Measurements from ENCODE around the gene NPAS3.

Gene NPAS3

DNA sequence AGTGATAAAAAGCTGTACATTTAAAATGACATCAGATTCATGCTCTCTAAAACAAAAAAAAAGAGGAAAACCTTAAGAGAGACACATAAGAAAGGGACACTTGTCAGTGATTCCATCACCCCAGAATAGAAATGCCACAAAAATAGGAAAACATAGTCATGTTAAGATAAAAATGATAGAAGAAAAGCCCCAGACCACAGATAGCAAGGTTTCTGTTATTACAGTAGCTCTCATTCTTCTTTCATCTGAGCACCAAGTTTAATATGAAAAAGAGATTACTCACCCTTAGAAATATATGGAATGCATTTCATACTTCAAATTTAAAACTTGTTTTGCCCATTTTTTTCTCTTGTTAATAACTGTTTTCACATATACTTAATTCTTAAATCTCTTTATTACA, 795.0 kb downstream of the NPAS3 start:
- no peak for DNase-seq (ENCODE audit: low read depth)
- TF ChIP-seq, protein P1, sequence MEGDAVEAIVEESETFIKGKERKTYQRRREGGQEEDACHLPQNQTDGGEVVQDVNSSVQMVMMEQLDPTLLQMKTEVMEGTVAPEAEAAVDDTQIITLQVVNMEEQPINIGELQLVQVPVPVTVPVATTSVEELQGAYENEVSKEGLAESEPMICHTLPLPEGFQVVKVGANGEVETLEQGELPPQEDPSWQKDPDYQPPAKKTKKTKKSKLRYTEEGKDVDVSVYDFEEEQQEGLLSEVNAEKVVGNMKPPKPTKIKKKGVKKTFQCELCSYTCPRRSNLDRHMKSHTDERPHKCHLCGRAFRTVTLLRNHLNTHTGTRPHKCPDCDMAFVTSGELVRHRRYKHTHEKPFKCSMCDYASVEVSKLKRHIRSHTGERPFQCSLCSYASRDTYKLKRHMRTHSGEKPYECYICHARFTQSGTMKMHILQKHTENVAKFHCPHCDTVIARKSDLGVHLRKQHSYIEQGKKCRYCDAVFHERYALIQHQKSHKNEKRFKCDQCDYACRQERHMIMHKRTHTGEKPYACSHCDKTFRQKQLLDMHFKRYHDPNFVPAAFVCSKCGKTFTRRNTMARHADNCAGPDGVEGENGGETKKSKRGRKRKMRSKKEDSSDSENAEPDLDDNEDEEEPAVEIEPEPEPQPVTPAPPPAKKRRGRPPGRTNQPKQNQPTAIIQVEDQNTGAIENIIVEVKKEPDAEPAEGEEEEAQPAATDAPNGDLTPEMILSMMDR (conservative IDR thresholded peaks at IDR 0.05; ENCODE audit: control insufficient read depth, insufficient read depth, low read depth, low read length): no peak

DNA sequence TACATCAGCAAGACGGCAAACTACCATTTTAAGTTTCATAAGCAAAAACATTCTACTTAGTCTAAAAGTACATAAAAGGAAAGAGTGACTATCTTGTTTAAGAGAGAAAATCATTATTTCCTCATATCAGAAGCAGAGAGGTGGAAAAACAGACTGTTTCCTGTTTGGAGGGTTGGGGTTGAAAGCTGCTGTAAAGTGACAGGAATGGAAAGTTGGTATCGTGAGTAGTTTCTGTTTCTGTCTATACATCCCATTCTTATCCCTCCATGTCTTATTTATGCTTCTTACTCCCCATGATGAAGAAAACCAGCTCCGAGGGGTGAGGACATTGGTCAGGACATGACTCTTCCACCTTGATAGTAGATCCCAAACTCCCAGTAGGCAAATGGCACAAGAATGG, 795.7 kb downstream of the NPAS3 start:
- TF ChIP-seq, protein P1 (conservative IDR thresholded peaks at IDR 0.05; ENCODE audit: control insufficient read depth, insufficient read depth, low read depth, low read length): no peak
- no peak overlapping the region for H3K4me3 ChIP-seq (ENCODE audit: control insufficient read depth, low read depth, low read length)
- no peak for DNase-seq (ENCODE audit: low read depth)

More for the DNA sequence above, 795.0 kb downstream of the NPAS3 start:
- no peak overlapping the region for H3K4me3 ChIP-seq (ENCODE audit: control insufficient read depth, low read depth, low read length)

DNA sequence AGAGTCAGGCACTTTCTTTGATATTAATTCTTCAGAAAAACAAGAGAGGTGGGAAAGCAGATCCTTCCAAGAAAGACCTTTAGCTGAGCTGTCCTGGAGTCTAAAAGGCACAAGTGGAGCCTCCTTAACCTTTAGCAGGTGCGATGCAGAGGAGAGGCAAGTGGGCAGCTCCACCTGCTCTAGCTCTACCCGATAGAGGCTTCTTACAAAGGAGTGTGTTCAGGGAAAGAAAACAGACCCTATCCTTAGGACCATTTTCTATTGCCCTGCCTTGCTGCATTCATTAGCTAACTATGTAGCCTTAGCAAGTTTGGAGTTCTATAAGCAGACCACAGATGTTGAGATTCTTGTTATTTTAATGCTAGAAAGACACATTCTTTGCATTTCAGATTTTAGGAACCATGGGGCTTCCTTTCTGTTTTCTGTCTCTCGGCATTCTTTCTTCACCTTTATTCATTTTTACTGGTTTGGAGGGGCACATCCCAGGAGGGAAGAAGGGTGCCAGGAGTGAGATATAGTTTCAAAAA, 797.7 kb downstream of the NPAS3 start:
- TF ChIP-seq, protein P1 (conservative IDR thresholded peaks at IDR 0.05; ENCODE audit: control insufficient read depth, insufficient read depth, low read depth, low read length): no peak
- no peak for DNase-seq (ENCODE audit: low read depth)

DNA sequence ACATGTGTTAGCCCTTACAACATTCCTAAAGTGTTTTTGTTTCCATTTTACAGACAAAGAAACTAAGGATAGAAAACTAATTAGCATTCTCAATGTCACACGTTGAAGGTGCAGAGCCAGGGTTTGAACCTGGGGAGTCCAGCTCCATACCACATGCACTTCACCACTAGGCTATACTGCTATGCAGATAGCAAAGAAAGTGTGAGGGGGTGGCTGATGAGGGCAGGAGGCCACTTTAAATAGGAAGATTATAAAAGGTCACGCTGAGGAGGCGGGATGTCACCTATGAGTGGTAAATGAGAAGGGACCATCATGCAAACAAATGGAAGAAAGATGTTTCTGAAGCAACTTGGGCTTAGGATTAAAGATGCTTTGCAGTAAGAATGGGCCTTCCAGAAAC, 798.3 kb downstream of the NPAS3 start:
- peak; percentile 6 for DNase-seq (ENCODE audit: low read depth)
- TF ChIP-seq, protein P1 (conservative IDR thresholded peaks at IDR 0.05; ENCODE audit: control insufficient read depth, insufficient read depth, low read depth, low read length): no peak
- no peak overlapping the region for H3K4me3 ChIP-seq (ENCODE audit: control insufficient read depth, low read depth, low read length)

More for the DNA sequence above, 797.7 kb downstream of the NPAS3 start:
- no peak overlapping the region for H3K4me3 ChIP-seq (ENCODE audit: control insufficient read depth, low read depth, low read length)

DNA sequence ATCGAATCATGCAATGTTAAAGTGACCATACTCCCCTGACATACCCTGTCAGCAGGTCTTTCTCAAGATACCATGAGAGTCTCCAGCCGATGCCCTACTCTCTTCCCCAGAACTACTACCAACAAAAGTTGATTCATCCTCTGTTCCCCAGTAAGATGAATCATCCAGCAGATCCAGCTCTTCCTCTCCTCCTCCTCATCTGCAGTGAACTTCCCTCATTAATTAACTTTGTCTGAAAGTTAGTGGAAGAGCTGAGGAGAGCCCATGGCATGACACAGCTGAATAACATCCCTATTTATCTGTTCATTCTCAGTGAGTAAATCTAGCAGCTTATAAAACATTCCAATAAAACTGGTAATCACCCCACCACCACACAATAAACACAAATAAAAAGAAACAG, 798.8 kb downstream of the NPAS3 start:
- peak; percentile 95 for DNase-seq (ENCODE audit: low read depth)
- no peak overlapping the region for H3K4me3 ChIP-seq (ENCODE audit: control insufficient read depth, low read depth, low read length)
- TF ChIP-seq, protein P1 (conservative IDR thresholded peaks at IDR 0.05; ENCODE audit: control insufficient read depth, insufficient read depth, low read depth, low read length): no peak

DNA sequence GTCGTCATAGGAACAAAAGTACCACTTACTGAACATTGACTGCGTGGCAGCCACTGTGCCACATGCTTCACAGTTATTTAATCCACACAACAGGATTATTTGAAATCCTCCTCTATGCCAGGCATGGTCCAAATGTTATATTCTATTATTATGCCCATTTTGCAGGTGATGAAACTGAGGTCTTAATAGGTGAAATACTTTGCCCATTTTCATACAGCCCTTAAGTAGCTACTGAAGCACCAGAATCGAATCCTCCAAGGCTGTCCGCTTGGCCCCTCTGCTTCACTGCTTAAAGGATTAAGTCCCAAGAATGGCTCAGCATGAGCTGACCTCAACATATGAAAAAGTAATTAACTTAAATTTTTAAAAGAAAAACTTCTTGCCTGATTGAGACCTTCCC, 799.4 kb downstream of the NPAS3 start:
- no peak for DNase-seq (ENCODE audit: low read depth)
- no peak overlapping the region for H3K4me3 ChIP-seq (ENCODE audit: control insufficient read depth, low read depth, low read length)
- TF ChIP-seq, protein P1 (conservative IDR thresholded peaks at IDR 0.05; ENCODE audit: control insufficient read depth, insufficient read depth, low read depth, low read length): no peak

DNA sequence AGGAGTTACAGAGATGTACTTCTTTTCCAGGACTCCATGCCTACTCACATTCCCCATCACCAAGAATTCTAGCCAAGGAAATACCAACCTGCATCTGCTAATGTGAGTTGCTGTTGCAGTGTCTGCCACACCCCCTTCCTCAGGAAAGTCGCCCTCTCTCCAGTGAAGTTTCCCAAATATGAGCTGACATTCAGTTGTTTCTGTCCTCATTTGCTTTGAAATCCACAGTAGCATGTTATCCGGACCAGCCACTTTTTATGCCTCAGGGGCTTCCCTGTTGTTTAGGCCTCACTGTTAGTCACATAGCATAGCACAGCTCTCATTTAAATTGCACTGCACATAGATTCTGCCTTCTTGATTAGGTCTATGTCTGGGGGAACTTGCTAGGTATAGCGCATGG, 799.8 kb downstream of the NPAS3 start:
- DNase-seq (ENCODE audit: low read depth): no peak
- no peak overlapping the region for H3K4me3 ChIP-seq (ENCODE audit: control insufficient read depth, low read depth, low read length)
- TF ChIP-seq, protein P1 (conservative IDR thresholded peaks at IDR 0.05; ENCODE audit: control insufficient read depth, insufficient read depth, low read depth, low read length): no peak

Data from fibroblast of mammary gland (primary cell).